ENCODE data around the gene RPS6KC1.

- TF ChIP-seq CTCF (IDR thresholded peaks at IDR 0.05; ENCODE audit: insufficient read depth, low read depth, low read length) (no peak), EZH2 (IDR thresholded peaks at IDR 0.05; ENCODE audit: insufficient read depth, low read length) (no peak)
Measured at GRCh38 chr1:213179784-213180183, 128.7 kb downstream of the RPS6KC1 start.

All from astrocyte (in vitro differentiated cells and primary cell).